HCT116 (cell line): ENCODE results near the gene MST1R. TPM values are rescaled to one million over a fixed set of nuclear protein-coding genes. Genes with fewer than 3 reads are reported as not detected.

ENCODE experiments used
- ATAC-seq: fragments of 200-7000 bp; cut with Tn5 transposase; 2 replicates; pipeline ENCODE4 v1.9.1; 2020; ENCODE audit warnings: mild to moderate bottlenecking, moderate library complexity
- BruUV-seq: library from RNA; stranded (reverse); fragments of 400-500 nt; replicated peaks from 2 replicates; lab custom pipeline; 2021; lab: Mats Ljungman, UMichigan
- CTCF ChIA-PET: fragments of 300-600 bp; sonication (Branson Sonifier 250); formaldehyde crosslinking; loops from one replicate; lab custom pipeline; 2021; ENCODE audit warnings: antibody characterized with exemption; lab: Charles Lee
- POLR2A ChIA-PET: fragments of 300-600, 350-600 bp; sonication (Branson Sonifier 250); formaldehyde crosslinking; loops from one replicate; lab custom pipeline; 2021; ENCODE audit warnings: antibody characterized with exemption; lab: Charles Lee
- RAD21 ChIA-PET, 2 experiments: fragments of 300-600 bp; sonication (Branson Sonifier 250); formaldehyde crosslinking; loops; one replicate each; lab custom pipeline; 2023; ENCODE audit warnings: low total read pairs in 2 of 2; ENCODE audit not compliant: uncharacterized antibody in 2 of 2, unreplicated experiment in 2 of 2, low non-redundant PET in 1 of 2; lab: Charles Lee
- DNase-seq: peaks from one replicate; pipeline ENCODE4 v3.0.0-alpha.2; 2010; ENCODE audit warnings: low read depth, low spot score
- H2AFZ ChIP-seq: fragments of 200-600 bp; shearing (Covaris generic), sonication (generic); 2 replicates; pipeline ENCODE4 v1.6.1; 2017; ENCODE audit warnings: low read depth, mixed run types, mixed read lengths, antibody characterized with exemption, low read length; ENCODE audit not compliant: poor library complexity, severe bottlenecking
- H3K27ac ChIP-seq: 2 replicates; pipeline ENCODE4 v1.5.1; 2012; ENCODE audit warnings: low read depth, low read length
- H3K27me3 ChIP-seq: fragments of 200-600 bp; sonication (generic); 2 replicates; pipeline ENCODE4 v1.6.1; 2016; ENCODE audit warnings: mixed run types, low read length, mixed read lengths; ENCODE audit not compliant: insufficient read depth
- H3K36me3 ChIP-seq, 2 experiments: fragments of 200-500 bp in 1 of 2; fragments of 200-600 bp in 1 of 2; sonication (Bioruptor generic) in 1 of 2; sonication (generic) in 1 of 2; 2 replicates each; pipeline versions ENCODE4 v1.5.1 to v1.6.1; 2014 to 2016; ENCODE audit warnings: low read length in 2 of 2, inconsistent platforms in 1 of 2, mixed read lengths in 1 of 2, mixed run types in 1 of 2; ENCODE audit not compliant: insufficient read depth in 2 of 2, control insufficient read depth in 1 of 2
- H3K4me1 ChIP-seq, 2 experiments: fragments of 200-600 bp in 1 of 2; sonication (generic) in 1 of 2; 2 replicates each; pipeline versions ENCODE4 v1.5.1 to v1.6.1; 2012 to 2017; ENCODE audit warnings: low read length in 2 of 2, inconsistent platforms in 1 of 2, mild to moderate bottlenecking in 1 of 2, mixed read lengths in 1 of 2, mixed run types in 1 of 2, moderate library complexity in 1 of 2; ENCODE audit not compliant: insufficient read depth in 2 of 2, control insufficient read depth in 1 of 2
- H3K4me2 ChIP-seq: fragments of 200-600 bp; sonication (generic); 2 replicates; pipeline ENCODE4 v1.6.1; 2017; ENCODE audit warnings: mixed run types, low read length, mixed read lengths
- H3K4me3 ChIP-seq, 2 experiments: fragments of 200-600 bp in 1 of 2; sonication (generic) in 1 of 2; replicated peaks in 1 of 2; 2 replicates each; pipeline ENCODE4 v1.5.1; 2011 to 2016; ENCODE audit warnings: low read length in 2 of 2, control low read depth in 1 of 2, low read depth in 1 of 2, mild to moderate bottlenecking in 1 of 2, mixed read lengths in 1 of 2, mixed run types in 1 of 2
- H3K79me2 ChIP-seq: fragments of 200-600 bp; sonication (generic); 2 replicates; pipeline ENCODE4 v1.6.1; 2017; ENCODE audit warnings: mild to moderate bottlenecking, mixed run types, low read length, moderate library complexity, mixed read lengths; ENCODE audit not compliant: insufficient read depth
- H3K9ac ChIP-seq: fragments of 200-600 bp; sonication (generic); 2 replicates; pipeline ENCODE4 v1.6.1; 2016; ENCODE audit warnings: low read length, mixed read lengths
- H3K9me2 ChIP-seq: fragments of 200-600 bp; sonication (generic), shearing (Covaris generic); 2 replicates; pipeline ENCODE4 v1.6.1; 2017; ENCODE audit warnings: mixed run types, mild to moderate bottlenecking, moderate library complexity; ENCODE audit not compliant: insufficient read depth
- H3K9me3 ChIP-seq, 2 experiments: fragments of 200-500 bp in 1 of 2; fragments of 200-600 bp in 1 of 2; sonication (Bioruptor generic) in 1 of 2; sonication (generic) in 1 of 2; 2 replicates each; pipeline ENCODE4 v1.6.1; 2014 to 2017; ENCODE audit warnings: low read length in 2 of 2, mixed read lengths in 2 of 2, inconsistent platforms in 1 of 2, low read depth in 1 of 2, mild to moderate bottlenecking in 1 of 2, mixed run types in 1 of 2, moderate library complexity in 1 of 2; ENCODE audit not compliant: control insufficient read depth in 1 of 2, insufficient read depth in 1 of 2
- H4K20me1 ChIP-seq: fragments of 200-600 bp; sonication (generic), shearing (Covaris generic); 2 replicates; pipeline ENCODE4 v1.6.1; 2017; ENCODE audit warnings: mixed run types, mild to moderate bottlenecking, moderate library complexity; ENCODE audit not compliant: insufficient read depth
- CBX3 ChIP-seq: IDR thresholded peaks from 2 replicates; pipeline ENCODE4 v1.6.1; 2012; ENCODE audit warnings: low read depth
- EGR1 ChIP-seq: IDR thresholded peaks from 2 replicates; pipeline ENCODE4 v1.6.1; 2012; ENCODE audit warnings: low read depth
- ELF1 ChIP-seq: IDR thresholded peaks from 2 replicates; pipeline ENCODE4 v1.6.1; 2012; ENCODE audit warnings: low read depth, borderline replicate concordance
- EZH2 ChIP-seq: fragments of 200-600 bp; sonication (generic); IDR thresholded peaks from 2 replicates; pipeline ENCODE4 v1.6.1; 2017; ENCODE audit warnings: antibody characterized with exemption, mixed run types
- EZH2phosphoT487 ChIP-seq: fragments of 200-600 bp; IDR thresholded peaks from 2 replicates; pipeline ENCODE4 v1.6.1; 2018; ENCODE audit warnings: antibody characterized with exemption, borderline replicate concordance
- JUND ChIP-seq: IDR thresholded peaks from 2 replicates; pipeline ENCODE4 v1.6.1; 2012
- POLR2A ChIP-seq: IDR thresholded peaks from 2 replicates; pipeline ENCODE4 v1.7.0; 2011; ENCODE audit warnings: borderline replicate concordance; ENCODE audit not compliant: insufficient read depth, insufficient read length; ENCODE audit errors: extremely low read depth
- RAD21 ChIP-seq: IDR thresholded peaks from 2 replicates; pipeline ENCODE4 v1.6.1; 2012; ENCODE audit warnings: low read depth, mild to moderate bottlenecking
- SIN3A ChIP-seq: IDR thresholded peaks from 2 replicates; pipeline ENCODE4 v1.6.1; 2012; ENCODE audit warnings: low read depth
- SP1 ChIP-seq: IDR thresholded peaks from 2 replicates; pipeline ENCODE4 v1.6.1; 2012; ENCODE audit warnings: low read depth
- SRF ChIP-seq: IDR thresholded peaks from 2 replicates; pipeline ENCODE4 v1.6.1; 2012; ENCODE audit warnings: low read depth
- YY1 ChIP-seq: IDR thresholded peaks from 2 replicates; pipeline ENCODE4 v1.6.1; 2011; ENCODE audit warnings: low read length, low read depth, moderate library complexity, mild to moderate bottlenecking; ENCODE audit not compliant: insufficient replicate concordance; ENCODE audit errors: extremely low read depth
- ZFX ChIP-seq: fragments of 450-650 bp; IDR thresholded peaks from 2 replicates; pipeline ENCODE4 v1.6.1; 2017
- ZNF274 ChIP-seq: fragments of 200-500 bp; sonication (Bioruptor generic); IDR thresholded peaks from 2 replicates; pipeline ENCODE4 v1.6.1; 2014; ENCODE audit warnings: mild to moderate bottlenecking, low read depth, low read length, inconsistent platforms
- intact Hi-C: fragments of 100-400 bp; cut with micrococcal nuclease; formaldehyde crosslinking; loops from 2 replicates; pipeline ENCODE4 v1.10.0; 2022
- total RNA-seq: library from RNA; stranded (reverse); gene quantifications from one replicate; pipeline ENCODE4 v1.2.1, GENCODE V29; 2021; ENCODE audit not compliant: unreplicated experiment
- TF ChIP-seq, protein P1 (sequence below): IDR thresholded peaks from 2 replicates; pipeline ENCODE4 v1.6.1; 2012
- TF ChIP-seq, protein P2 (sequence below): IDR thresholded peaks from 2 replicates; pipeline ENCODE4 v1.6.1; 2012; ENCODE audit warnings: low read depth
- TF ChIP-seq, protein P3 (sequence below): IDR thresholded peaks from 2 replicates; pipeline ENCODE4 v1.6.1; 2012
- TF ChIP-seq, protein P4 (sequence below), 3 experiments: fragments of 200-600 bp in 1 of 3; sonication (generic) in 1 of 3; IDR thresholded peaks in 2 of 3; conservative IDR thresholded peaks in 1 of 3; 2 replicates each; pipeline ENCODE4 v1.5.1; 2012 to 2017; ENCODE audit warnings: low read depth in 2 of 3, low read length in 2 of 3, antibody characterized with exemption in 1 of 3, borderline replicate concordance in 1 of 3, control low read depth in 1 of 3, mild to moderate bottlenecking in 1 of 3, mixed read lengths in 1 of 3, mixed run types in 1 of 3, moderate library complexity in 1 of 3; ENCODE audit not compliant: insufficient read depth in 1 of 3
- TF ChIP-seq, protein P5 (sequence below): IDR thresholded peaks from 2 replicates; pipeline ENCODE4 v1.6.1; 2011; ENCODE audit warnings: mild to moderate bottlenecking, low read length, moderate library complexity; ENCODE audit not compliant: insufficient replicate concordance; ENCODE audit errors: extremely low read depth

The MST1R gene
- total RNA-seq, 1 experiment from 2014 or later, result 113 TPM

DNA sequence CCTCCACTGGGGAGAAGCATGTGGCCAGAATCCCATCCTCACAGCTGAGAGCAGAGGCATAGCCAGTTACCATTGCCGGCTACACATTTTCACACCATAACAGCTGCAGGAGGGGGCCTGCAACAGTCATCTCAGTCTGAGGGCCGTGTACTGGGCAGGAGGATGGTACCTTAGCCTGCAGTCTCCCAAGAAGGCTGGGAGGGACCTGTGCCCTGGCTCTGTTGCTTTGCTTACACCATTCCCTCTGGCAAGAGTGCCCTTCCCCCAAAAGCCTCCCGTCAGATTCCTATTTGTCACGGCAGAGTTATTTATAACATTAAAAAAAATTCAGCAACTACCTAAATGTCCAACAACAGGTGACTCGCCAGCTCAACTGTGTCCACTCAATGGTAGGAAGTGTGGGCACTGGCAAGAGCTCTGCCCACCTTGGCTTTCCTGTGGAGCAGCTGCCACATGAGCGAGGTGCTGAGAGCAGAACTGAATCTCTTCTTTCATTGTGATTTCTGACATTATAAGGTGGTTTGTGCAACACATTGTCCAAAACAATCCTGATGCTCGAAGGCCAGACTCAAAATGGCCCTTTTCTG is 38.4 kb downstream of the MST1R start (continued):
- TF ChIP-seq ELF1, result no peak

DNA sequence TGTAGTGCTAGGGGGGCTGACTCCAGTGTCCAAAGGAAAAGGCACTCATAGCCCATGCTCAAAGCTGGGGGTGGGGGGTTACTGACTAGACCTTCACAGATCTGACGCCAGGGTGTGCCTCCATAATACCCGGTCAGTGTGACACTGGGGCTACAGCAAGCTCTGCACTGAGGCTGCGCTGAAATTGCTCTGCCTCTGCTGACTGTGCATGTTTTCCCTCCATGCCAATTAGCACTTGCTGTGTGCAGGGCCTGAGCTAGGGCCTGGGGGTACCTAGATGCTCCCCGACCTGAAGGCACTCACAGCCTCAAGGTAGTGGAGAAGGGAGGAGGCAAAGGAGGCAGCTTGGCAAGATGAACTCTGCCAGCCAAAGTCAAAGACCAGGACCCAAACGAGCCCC is 39.2 kb downstream of the MST1R start:
- POLR2A ChIA-PET, result no interaction called here

More for the DNA sequence above, 39.2 kb downstream of the MST1R start:
- no peak overlapping the region for H3K27ac ChIP-seq
- no peak overlapping the region for H2AFZ ChIP-seq
- ATAC-seq (no peak), DNase-seq (no peak)
- H3K36me3 ChIP-seq, result no peaks in the 10 kb centered on the region
- no peaks in the 10 kb centered on the region for H3K79me2 ChIP-seq
- no TSS peak for BruUV-seq
- H3K9ac ChIP-seq, result no peak overlapping the region
- H3K4me1 ChIP-seq, result 0 out of 4 replicates have a peak, but pooled peaks cover 0 to 6% of the 10 kb centered on the region in 2 experiments
- no peak overlapping the region for H3K4me2 ChIP-seq
- TF ChIP-seq ZFX (no peak), SP1 (no peak), EZH2phosphoT487 (no peak), EGR1 (no peak), YY1 (no peak), POLR2A (no peak), SIN3A (no peak), SRF (no peak), ELF1 (no peak), RAD21 (no peak), JUND (no peak), EZH2 (no peak), CBX3 (no peak), ZNF274 (no peak)
- TF ChIP-seq, protein P1, sequence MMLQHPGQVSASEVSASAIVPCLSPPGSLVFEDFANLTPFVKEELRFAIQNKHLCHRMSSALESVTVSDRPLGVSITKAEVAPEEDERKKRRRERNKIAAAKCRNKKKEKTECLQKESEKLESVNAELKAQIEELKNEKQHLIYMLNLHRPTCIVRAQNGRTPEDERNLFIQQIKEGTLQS, result no peak
- TF ChIP-seq, protein P2, sequence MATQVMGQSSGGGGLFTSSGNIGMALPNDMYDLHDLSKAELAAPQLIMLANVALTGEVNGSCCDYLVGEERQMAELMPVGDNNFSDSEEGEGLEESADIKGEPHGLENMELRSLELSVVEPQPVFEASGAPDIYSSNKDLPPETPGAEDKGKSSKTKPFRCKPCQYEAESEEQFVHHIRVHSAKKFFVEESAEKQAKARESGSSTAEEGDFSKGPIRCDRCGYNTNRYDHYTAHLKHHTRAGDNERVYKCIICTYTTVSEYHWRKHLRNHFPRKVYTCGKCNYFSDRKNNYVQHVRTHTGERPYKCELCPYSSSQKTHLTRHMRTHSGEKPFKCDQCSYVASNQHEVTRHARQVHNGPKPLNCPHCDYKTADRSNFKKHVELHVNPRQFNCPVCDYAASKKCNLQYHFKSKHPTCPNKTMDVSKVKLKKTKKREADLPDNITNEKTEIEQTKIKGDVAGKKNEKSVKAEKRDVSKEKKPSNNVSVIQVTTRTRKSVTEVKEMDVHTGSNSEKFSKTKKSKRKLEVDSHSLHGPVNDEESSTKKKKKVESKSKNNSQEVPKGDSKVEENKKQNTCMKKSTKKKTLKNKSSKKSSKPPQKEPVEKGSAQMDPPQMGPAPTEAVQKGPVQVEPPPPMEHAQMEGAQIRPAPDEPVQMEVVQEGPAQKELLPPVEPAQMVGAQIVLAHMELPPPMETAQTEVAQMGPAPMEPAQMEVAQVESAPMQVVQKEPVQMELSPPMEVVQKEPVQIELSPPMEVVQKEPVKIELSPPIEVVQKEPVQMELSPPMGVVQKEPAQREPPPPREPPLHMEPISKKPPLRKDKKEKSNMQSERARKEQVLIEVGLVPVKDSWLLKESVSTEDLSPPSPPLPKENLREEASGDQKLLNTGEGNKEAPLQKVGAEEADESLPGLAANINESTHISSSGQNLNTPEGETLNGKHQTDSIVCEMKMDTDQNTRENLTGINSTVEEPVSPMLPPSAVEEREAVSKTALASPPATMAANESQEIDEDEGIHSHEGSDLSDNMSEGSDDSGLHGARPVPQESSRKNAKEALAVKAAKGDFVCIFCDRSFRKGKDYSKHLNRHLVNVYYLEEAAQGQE, result no peak
- TF ChIP-seq, protein P3, sequence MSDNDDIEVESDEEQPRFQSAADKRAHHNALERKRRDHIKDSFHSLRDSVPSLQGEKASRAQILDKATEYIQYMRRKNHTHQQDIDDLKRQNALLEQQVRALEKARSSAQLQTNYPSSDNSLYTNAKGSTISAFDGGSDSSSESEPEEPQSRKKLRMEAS, result no peak
- TF ChIP-seq, protein P4, sequence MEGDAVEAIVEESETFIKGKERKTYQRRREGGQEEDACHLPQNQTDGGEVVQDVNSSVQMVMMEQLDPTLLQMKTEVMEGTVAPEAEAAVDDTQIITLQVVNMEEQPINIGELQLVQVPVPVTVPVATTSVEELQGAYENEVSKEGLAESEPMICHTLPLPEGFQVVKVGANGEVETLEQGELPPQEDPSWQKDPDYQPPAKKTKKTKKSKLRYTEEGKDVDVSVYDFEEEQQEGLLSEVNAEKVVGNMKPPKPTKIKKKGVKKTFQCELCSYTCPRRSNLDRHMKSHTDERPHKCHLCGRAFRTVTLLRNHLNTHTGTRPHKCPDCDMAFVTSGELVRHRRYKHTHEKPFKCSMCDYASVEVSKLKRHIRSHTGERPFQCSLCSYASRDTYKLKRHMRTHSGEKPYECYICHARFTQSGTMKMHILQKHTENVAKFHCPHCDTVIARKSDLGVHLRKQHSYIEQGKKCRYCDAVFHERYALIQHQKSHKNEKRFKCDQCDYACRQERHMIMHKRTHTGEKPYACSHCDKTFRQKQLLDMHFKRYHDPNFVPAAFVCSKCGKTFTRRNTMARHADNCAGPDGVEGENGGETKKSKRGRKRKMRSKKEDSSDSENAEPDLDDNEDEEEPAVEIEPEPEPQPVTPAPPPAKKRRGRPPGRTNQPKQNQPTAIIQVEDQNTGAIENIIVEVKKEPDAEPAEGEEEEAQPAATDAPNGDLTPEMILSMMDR (IDR thresholded peaks at IDR 0.05 in 2 of 3, conservative IDR thresholded peaks at IDR 0.05 in 1 of 3; ENCODE audit: borderline replicate concordance in 1 of 3, insufficient read depth in 1 of 3, low read depth in 2 of 3, low read length in 2 of 3), result no peak
- TF ChIP-seq, protein P5, sequence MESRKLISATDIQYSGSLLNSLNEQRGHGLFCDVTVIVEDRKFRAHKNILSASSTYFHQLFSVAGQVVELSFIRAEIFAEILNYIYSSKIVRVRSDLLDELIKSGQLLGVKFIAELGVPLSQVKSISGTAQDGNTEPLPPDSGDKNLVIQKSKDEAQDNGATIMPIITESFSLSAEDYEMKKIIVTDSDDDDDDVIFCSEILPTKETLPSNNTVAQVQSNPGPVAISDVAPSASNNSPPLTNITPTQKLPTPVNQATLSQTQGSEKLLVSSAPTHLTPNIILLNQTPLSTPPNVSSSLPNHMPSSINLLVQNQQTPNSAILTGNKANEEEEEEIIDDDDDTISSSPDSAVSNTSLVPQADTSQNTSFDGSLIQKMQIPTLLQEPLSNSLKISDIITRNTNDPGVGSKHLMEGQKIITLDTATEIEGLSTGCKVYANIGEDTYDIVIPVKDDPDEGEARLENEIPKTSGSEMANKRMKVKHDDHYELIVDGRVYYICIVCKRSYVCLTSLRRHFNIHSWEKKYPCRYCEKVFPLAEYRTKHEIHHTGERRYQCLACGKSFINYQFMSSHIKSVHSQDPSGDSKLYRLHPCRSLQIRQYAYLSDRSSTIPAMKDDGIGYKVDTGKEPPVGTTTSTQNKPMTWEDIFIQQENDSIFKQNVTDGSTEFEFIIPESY, result no peak
- TF ChIP-seq, all 23 proteins: peak for 0
- Histone ChIP-seq H4K20me1 (no peaks in the 10 kb centered on the region), H3K9me3 (no peaks in the 10 kb centered on the region), H3K9me2 (no peaks in the 10 kb centered on the region), H3K4me3 (no peak overlapping the region), H3K27me3 (peaks cover 20% of the 10 kb centered on the region; the same call in 1 of the 2 replicates)
- CTCF ChIA-PET, result no interaction called here
- RAD21 ChIA-PET, result no interaction called here
- intact Hi-C loops, result no loop called here
